ENCODE measurements around the gene AMT.

Gene AMT

GRCh38 chr3:49422379-49423248 is at the start of gene AMT:
Gene AMT, minus strand, starts transcription at chr3:49422473. Its CDS starts 23 bp downstream, at chr3:49422450.
- Histone ChIP-seq H3K4me3 (ENCODE audit: insufficient read length, low read depth) (peak within 1 kb of the TSS; percentile 58), H3K4me1 (ENCODE audit: insufficient read depth, insufficient read length) (peaks cover 17% of the 10 kb centered on the region), H3K36me3 (ENCODE audit: insufficient read depth, insufficient read length, low read length) (peaks cover 44% of the 10 kb centered on the region), H3K9me3 (ENCODE audit: insufficient read depth, low read length) (no peaks in the 10 kb centered on the region), H3K27me3 (ENCODE audit: insufficient read depth, insufficient read length) (no peaks in the 10 kb centered on the region), H3K9ac (ENCODE audit: insufficient read length, low read depth) (peak within 1 kb of the TSS; percentile 84)
- peak; percentile 80 for DNase-seq (ENCODE audit: low read depth, low spot score)
- peak; percentile 4 for TF ChIP-seq YY1 (IDR thresholded peaks at IDR 0.05; ENCODE audit: insufficient read depth, insufficient read length)
- TF ChIP-seq ZNF274 (IDR thresholded peaks at IDR 0.05; ENCODE audit: low read depth, low read length) = no peak

GRCh38 chr3:49470714-49471420 is 48.6 kb upstream of the AMT start:
- Histone ChIP-seq H3K9ac (ENCODE audit: insufficient read length, low read depth) (peak overlapping the region; percentile 98), H3K27me3 (ENCODE audit: insufficient read depth, insufficient read length) (no peaks in the 10 kb centered on the region), H3K36me3 (ENCODE audit: insufficient read depth, insufficient read length, low read length) (peaks cover 26% of the 10 kb centered on the region), H3K4me3 (ENCODE audit: insufficient read length, low read depth) (peak overlapping the region; percentile 95), H3K9me3 (ENCODE audit: insufficient read depth, low read length) (no peaks in the 10 kb centered on the region), H3K4me1 (ENCODE audit: insufficient read depth, insufficient read length) (peaks cover 16% of the 10 kb centered on the region)
- no peak for TF ChIP-seq YY1 (IDR thresholded peaks at IDR 0.05; ENCODE audit: insufficient read depth, insufficient read length)
- no peak for TF ChIP-seq SUZ12 (IDR thresholded peaks at IDR 0.05; ENCODE audit: extremely low read depth, insufficient read depth, insufficient read length)
- no peak for TF ChIP-seq ZNF274 (IDR thresholded peaks at IDR 0.05; ENCODE audit: low read depth, low read length)
- no peak for DNase-seq (ENCODE audit: low read depth, low spot score)

DNA sequence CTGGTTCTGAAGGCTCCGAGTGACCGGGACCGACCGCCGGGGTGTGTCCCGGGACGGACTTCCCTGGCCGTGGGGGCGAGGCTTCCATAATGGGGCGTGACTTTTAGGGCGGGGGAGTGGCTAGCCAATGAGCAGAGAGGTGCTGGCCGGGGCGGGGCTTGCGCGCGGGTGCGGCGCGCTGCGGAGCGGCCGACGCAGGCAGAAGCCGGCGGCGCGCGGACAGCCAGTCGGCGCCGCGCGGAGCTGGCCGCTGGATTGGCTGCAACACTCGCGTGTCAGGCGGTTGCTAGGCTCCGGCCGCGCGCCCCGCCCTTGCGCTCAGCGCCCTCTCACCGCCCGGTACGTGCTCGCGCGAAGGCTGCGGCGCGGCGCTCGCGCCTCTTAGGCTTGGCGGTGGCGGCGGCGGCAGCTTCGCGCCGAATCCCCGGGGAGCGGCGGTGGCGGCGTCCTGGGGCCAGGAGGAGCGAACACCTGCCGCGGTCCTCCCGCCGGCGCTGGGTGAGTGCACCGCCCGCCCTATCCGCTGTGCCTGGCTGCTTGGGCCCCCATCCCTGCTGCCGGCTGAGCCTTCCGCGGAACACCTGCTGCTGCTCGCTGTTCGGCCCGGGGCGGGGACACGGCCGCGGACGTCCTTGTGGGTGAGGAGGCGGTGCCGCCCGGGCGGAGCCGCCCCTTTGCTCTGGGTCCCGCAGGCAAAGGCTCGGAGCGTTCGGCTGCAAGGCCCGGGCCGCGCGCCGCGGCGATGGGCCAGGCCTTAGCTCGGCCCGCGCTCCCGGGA is 47.9 kb upstream of the AMT start, which contains the start of gene DAG1:
TSS of gene DAG1 (plus strand) at position 332 of the 778 bp plus-strand sequence. CDS start 40,268 bp downstream, outside the sequence.
- H3K36me3 ChIP-seq (ENCODE audit: insufficient read depth, insufficient read length, low read length) = peaks cover 24% of the 10 kb centered on the region
- DNase-seq (ENCODE audit: low read depth, low spot score) = peak; percentile 97
- H3K4me1 ChIP-seq (ENCODE audit: insufficient read depth, insufficient read length) = peaks cover 21% of the 10 kb centered on the region

DNA sequence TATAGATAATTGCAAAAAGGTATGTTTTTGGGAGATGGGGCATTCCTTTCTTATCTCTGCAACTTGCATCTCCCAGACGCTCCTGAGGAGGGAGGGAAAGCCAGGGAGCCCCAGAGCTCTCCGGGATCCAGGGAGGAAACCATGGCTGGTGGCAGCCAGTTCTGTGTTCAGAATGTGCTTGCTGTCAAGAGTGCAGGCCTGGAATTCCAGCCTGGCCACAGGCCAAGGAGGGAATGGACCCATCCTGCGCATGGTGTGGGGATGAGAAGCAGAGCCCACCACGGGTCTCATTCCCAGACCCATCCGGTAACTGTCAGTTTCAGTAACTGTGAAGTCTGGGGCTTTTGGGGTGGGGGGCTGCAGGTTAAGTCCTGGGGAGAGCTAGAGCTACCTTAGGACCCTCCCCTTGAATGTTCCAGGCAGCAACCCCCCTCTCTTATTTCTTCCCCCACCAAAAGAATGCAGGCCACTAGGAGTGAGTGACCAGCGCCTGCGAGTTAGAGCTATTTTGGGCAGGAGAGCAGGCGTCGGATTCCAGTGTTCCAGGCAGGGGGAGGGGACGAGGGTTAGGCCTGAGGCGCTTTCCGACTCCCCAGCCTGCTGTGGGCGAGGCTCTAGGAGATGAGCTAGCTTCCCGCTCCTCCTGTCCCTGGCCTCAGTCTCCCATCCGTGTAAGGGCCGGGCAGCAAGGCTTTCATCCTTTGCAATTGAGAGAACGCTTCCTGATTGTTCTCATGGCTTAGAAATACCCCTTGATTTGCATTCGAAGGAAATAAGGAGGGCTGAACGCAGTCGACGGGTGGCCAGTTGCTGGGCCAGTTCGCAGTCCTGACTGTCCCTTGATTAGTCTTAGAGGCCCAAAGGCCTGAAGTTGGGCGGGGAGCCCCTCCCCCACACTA is 47.0 kb upstream of the AMT start:
- Histone ChIP-seq H3K4me3 (ENCODE audit: insufficient read length, low read depth) (peak overlapping the region; percentile 44), H3K9ac (ENCODE audit: insufficient read length, low read depth) (peak overlapping the region; percentile 72), H3K27me3 (ENCODE audit: insufficient read depth, insufficient read length) (no peaks in the 10 kb centered on the region), H3K36me3 (ENCODE audit: insufficient read depth, insufficient read length, low read length) (peaks cover 24% of the 10 kb centered on the region), H3K4me1 (ENCODE audit: insufficient read depth, insufficient read length) (peaks cover 21% of the 10 kb centered on the region), H3K9me3 (ENCODE audit: insufficient read depth, low read length) (no peaks in the 10 kb centered on the region)
- no peak for TF ChIP-seq ZNF274 (IDR thresholded peaks at IDR 0.05; ENCODE audit: low read depth, low read length)
- no peak for DNase-seq (ENCODE audit: low read depth, low spot score)

More for the DNA sequence above, 47.9 kb upstream of the AMT start, which contains the start of gene DAG1:
- H3K9me3 ChIP-seq (ENCODE audit: insufficient read depth, low read length) = no peaks in the 10 kb centered on the region
- H3K4me3 ChIP-seq (ENCODE audit: insufficient read length, low read depth) = peak within 1 kb of the TSS; percentile 95
- H3K9ac ChIP-seq (ENCODE audit: insufficient read length, low read depth) = peak within 1 kb of the TSS; percentile 98
- no peaks in the 10 kb centered on the region for H3K27me3 ChIP-seq (ENCODE audit: insufficient read depth, insufficient read length)
- TF ChIP-seq SUZ12 (IDR thresholded peaks at IDR 0.05; ENCODE audit: extremely low read depth, insufficient read depth, insufficient read length) = no peak
- no peak for TF ChIP-seq ZNF274 (IDR thresholded peaks at IDR 0.05; ENCODE audit: low read depth, low read length)
- no peak for TF ChIP-seq YY1 (IDR thresholded peaks at IDR 0.05; ENCODE audit: insufficient read depth, insufficient read length)

DNA sequence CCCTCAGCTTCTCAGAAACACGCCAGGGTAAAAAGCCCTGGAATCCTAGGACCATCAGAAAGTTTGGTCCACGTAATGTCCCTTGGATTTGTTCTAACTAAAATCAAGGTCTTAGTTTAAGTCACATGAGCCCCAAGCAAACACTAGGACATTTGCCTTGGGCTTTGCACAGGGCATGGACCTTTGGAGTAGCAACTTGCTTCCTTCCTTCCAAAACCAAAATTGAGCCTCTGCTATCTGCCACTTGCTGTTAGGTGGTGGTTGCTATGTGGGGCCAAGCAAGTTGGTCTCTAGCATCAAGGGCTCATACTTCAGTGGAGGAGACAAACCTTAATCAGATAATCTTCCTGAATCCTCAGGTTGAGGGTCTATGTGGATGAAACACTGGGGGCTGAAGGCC is 43.8 kb upstream of the AMT start:
- H3K9me3 ChIP-seq (ENCODE audit: insufficient read depth, low read length) = no peaks in the 10 kb centered on the region
- peaks cover 18% of the 10 kb centered on the region for H3K4me1 ChIP-seq (ENCODE audit: insufficient read depth, insufficient read length)
- H3K36me3 ChIP-seq (ENCODE audit: insufficient read depth, insufficient read length, low read length) = peaks cover 3% of the 10 kb centered on the region
- no peak for DNase-seq (ENCODE audit: low read depth, low spot score)
- peak overlapping the region; percentile 63 for H3K9ac ChIP-seq (ENCODE audit: insufficient read length, low read depth)
- no peak for TF ChIP-seq ZNF274 (IDR thresholded peaks at IDR 0.05; ENCODE audit: low read depth, low read length)
- TF ChIP-seq YY1 (IDR thresholded peaks at IDR 0.05; ENCODE audit: insufficient read depth, insufficient read length) = no peak
- no peak for TF ChIP-seq SUZ12 (IDR thresholded peaks at IDR 0.05; ENCODE audit: extremely low read depth, insufficient read depth, insufficient read length)
- no peaks in the 10 kb centered on the region for H3K27me3 ChIP-seq (ENCODE audit: insufficient read depth, insufficient read length)
- no peak overlapping the region for H3K4me3 ChIP-seq (ENCODE audit: insufficient read length, low read depth)

- no peaks in the 10 kb centered on the region for H3K36me3 ChIP-seq (ENCODE audit: insufficient read depth, insufficient read length, low read length)
- H3K9ac ChIP-seq (ENCODE audit: insufficient read length, low read depth) = peak overlapping the region; percentile 63
- H3K27me3 ChIP-seq (ENCODE audit: insufficient read depth, insufficient read length) = no peaks in the 10 kb centered on the region
- peaks cover 24% of the 10 kb centered on the region for H3K4me1 ChIP-seq (ENCODE audit: insufficient read depth, insufficient read length)
- no peak for TF ChIP-seq SUZ12 (IDR thresholded peaks at IDR 0.05; ENCODE audit: extremely low read depth, insufficient read depth, insufficient read length)
- no peak for TF ChIP-seq ZNF274 (IDR thresholded peaks at IDR 0.05; ENCODE audit: low read depth, low read length)
- TF ChIP-seq YY1 (IDR thresholded peaks at IDR 0.05; ENCODE audit: insufficient read depth, insufficient read length) = no peak
- DNase-seq (ENCODE audit: low read depth, low spot score) = no peak
- H3K9me3 ChIP-seq (ENCODE audit: insufficient read depth, low read length) = no peaks in the 10 kb centered on the region
- no peak overlapping the region for H3K4me3 ChIP-seq (ENCODE audit: insufficient read length, low read depth)
Observed at GRCh38 chr3:49465270-49466034, 43.2 kb upstream of the AMT start.

All from NT2/D1 (cell line).